DMS153 treated with DMSO at 0.1 percent for 48 hours (cell line): Measurements from ENCODE around the gene PAX3.

Experiments
- DNase-seq: peaks from one replicate; lab custom pipeline; 2025; ENCODE audit not compliant: unreplicated experiment; lab: John Stamatoyannopoulos, UW

The PAX3 gene

GRCh38 chr2:222299906-222300725, 1.3 kb upstream of the PAX3 start:
- DNase-seq: no peak

GRCh38 chr2:222298001-222298310, 842 bp downstream of the PAX3 start:
- DNase-seq: no peak

GRCh38 chr2:222297600-222297935, 1.2 kb downstream of the PAX3 start:
- no peak for DNase-seq

- no peak for DNase-seq
Observed at GRCh38 chr2:222296911-222297599, 1.7 kb downstream of the PAX3 start.

GRCh38 chr2:222296311-222296741, 2.5 kb downstream of the PAX3 start:
- DNase-seq: no peak

- DNase-seq: no peak
Observed at GRCh38 chr2:222295368-222296062, 3.3 kb downstream of the PAX3 start.

- no peak for DNase-seq
Observed at GRCh38 chr2:222294996-222295367, 3.8 kb downstream of the PAX3 start.

- DNase-seq: no peak
Observed at GRCh38 chr2:222293660-222294630, 4.9 kb downstream of the PAX3 start.

- no peak for DNase-seq
Observed at GRCh38 chr2:222292149-222293134, 6.4 kb downstream of the PAX3 start.

- no peak for DNase-seq
Observed at GRCh38 chr2:222291485-222291841, 7.3 kb downstream of the PAX3 start.

- DNase-seq: no peak
Observed at GRCh38 chr2:222290736-222291484, 7.9 kb downstream of the PAX3 start.

- DNase-seq: no peak
Observed at GRCh38 chr2:222290401-222290735, 8.4 kb downstream of the PAX3 start.

GRCh38 chr2:222289278-222290160, 9.3 kb downstream of the PAX3 start:
- no peak for DNase-seq

- no peak for DNase-seq
Observed at GRCh38 chr2:222288590-222289277, 10.1 kb downstream of the PAX3 start.

- no peak for DNase-seq
Observed at GRCh38 chr2:222287862-222288479, 10.8 kb downstream of the PAX3 start.

GRCh38 chr2:222284466-222284865, 14.3 kb downstream of the PAX3 start:
- DNase-seq: no peak

- DNase-seq: no peak
Observed at GRCh38 chr2:222283634-222284033, 15.2 kb downstream of the PAX3 start.
